GM21528 (cell line): ENCODE results near the gene TNRC18.

Source experiments
- ATAC-seq: cut with Tn5 transposase; IDR thresholded peaks from one replicate; pipeline ENCODE4 v1.9.1; 2021; ENCODE audit warnings: mild to moderate bottlenecking, moderate library complexity; ENCODE audit not compliant: unreplicated experiment, low FRiP score

TNRC18 gene

GRCh38 chr7:5352440-5353010 lies 71.1 kb downstream of the TNRC18 start:
- ATAC-seq, result no peak

- ATAC-seq, result no peak
These were observed 71.9 kb downstream of the TNRC18 start for GRCh38 chr7:5351507-5352265.

- ATAC-seq, result no peak
These were observed 72.8 kb downstream of the TNRC18 start for GRCh38 chr7:5350600-5351385.

- ATAC-seq, result no peak
These were observed 73.5 kb downstream of the TNRC18 start for GRCh38 chr7:5350174-5350463.

- ATAC-seq, result no peak
These were observed 74.0 kb downstream of the TNRC18 start for GRCh38 chr7:5349437-5350173.

GRCh38 chr7:5349005-5349380 lies 74.6 kb downstream of the TNRC18 start:
- no peak for ATAC-seq

GRCh38 chr7:5348134-5349004 lies 75.3 kb downstream of the TNRC18 start:
- no peak for ATAC-seq

GRCh38 chr7:5345671-5346070 lies 78.0 kb downstream of the TNRC18 start:
- no peak for ATAC-seq

GRCh38 chr7:5345171-5345570 lies 78.5 kb downstream of the TNRC18 start:
- ATAC-seq, result no peak

GRCh38 chr7:5344342-5344741 lies 79.3 kb downstream of the TNRC18 start:
- no peak for ATAC-seq

- ATAC-seq, result no peak
These were observed 79.8 kb downstream of the TNRC18 start for GRCh38 chr7:5343884-5344283.

GRCh38 chr7:5342631-5343030 lies 81.0 kb downstream of the TNRC18 start:
- no peak for ATAC-seq

GRCh38 chr7:5339955-5340354 lies 83.7 kb downstream of the TNRC18 start:
- ATAC-seq, result no peak

- no peak for ATAC-seq
These were observed 86.6 kb downstream of the TNRC18 start for GRCh38 chr7:5337047-5337446.

- no peak for ATAC-seq
These were observed 89.0 kb downstream of the TNRC18 start for GRCh38 chr7:5334671-5335070.

- no peak for ATAC-seq
These were observed 90.3 kb downstream of the TNRC18 start for GRCh38 chr7:5333121-5334045.

- ATAC-seq, result no peak
These were observed 91.1 kb downstream of the TNRC18 start for GRCh38 chr7:5332579-5332978.

GRCh38 chr7:5330288-5330687 lies 93.3 kb downstream of the TNRC18 start:
- no peak for ATAC-seq

GRCh38 chr7:5324961-5325360 lies 98.7 kb downstream of the TNRC18 start:
- ATAC-seq, result no peak
